Panc1 (cell line): ENCODE results near the gene SKIC2. TPM values are rescaled to one million over a fixed set of nuclear protein-coding genes. Genes with fewer than 3 reads are reported as not detected.
"Not testable (repeated sequence)": the region's sequence is repeated elsewhere in the genome, so short reads cannot be mapped to it uniquely, and the experiment has no call there.

Experiments
- ATAC-seq: fragments of 200-7000 bp; cut with Tn5 transposase; 2 replicates; pipeline ENCODE4 v1.9.1; 2020; ENCODE audit warnings: mild to moderate bottlenecking, moderate library complexity
- Bru-seq: library from RNA; stranded (reverse); fragments of 400-500 nt; gene quantifications from one replicate; lab custom pipeline; 2021; lab: Mats Ljungman, UMichigan
- BruChase-seq, 2 experiments: library from RNA; stranded (reverse); fragments of 400-500 nt; gene quantifications; one replicate each; lab custom pipeline; 2021; lab: Mats Ljungman, UMichigan
- BruUV-seq: library from RNA; stranded (reverse); fragments of 400-500 nt; replicated peaks from 2 replicates; lab custom pipeline; 2021; lab: Mats Ljungman, UMichigan
- CTCF ChIA-PET: fragments of 300-600 bp; sonication (Branson Sonifier 250); formaldehyde crosslinking; loops from one replicate; lab custom pipeline; 2022; ENCODE audit warnings: antibody characterized with exemption; lab: Charles Lee
- POLR2A ChIA-PET: fragments of 300-600 bp; sonication (Branson Sonifier 250); formaldehyde crosslinking; loops from one replicate; lab custom pipeline; 2022; ENCODE audit warnings: antibody characterized with exemption; lab: Charles Lee
- DNase-seq: peaks from one replicate; pipeline ENCODE4 v3.0.0-alpha.2; 2010; ENCODE audit warnings: low read depth, low spot score
- H3K27ac ChIP-seq: 2 replicates; pipeline ENCODE4 v1.5.1; 2011; ENCODE audit warnings: mild to moderate bottlenecking, low read length, inconsistent platforms
- H3K27me3 ChIP-seq: fragments of 200-500 bp; sonication (Bioruptor generic); 2 replicates; pipeline ENCODE4 v1.6.0; 2014; ENCODE audit warnings: low read length, inconsistent platforms; ENCODE audit not compliant: control insufficient read depth, insufficient read depth
- H3K36me3 ChIP-seq: fragments of 200-500 bp; sonication (Bioruptor generic); 2 replicates; pipeline ENCODE4 v1.5.1; 2014; ENCODE audit warnings: inconsistent platforms, mild to moderate bottlenecking, low read length, moderate library complexity; ENCODE audit not compliant: control insufficient read depth, insufficient read depth
- H3K4me1 ChIP-seq: 2 replicates; pipeline ENCODE4 v1.5.1; 2011; ENCODE audit warnings: inconsistent platforms, mild to moderate bottlenecking, low read length, moderate library complexity; ENCODE audit not compliant: control insufficient read depth, insufficient read depth
- H3K4me3 ChIP-seq, 2 experiments: 2 replicates each; pipeline ENCODE4 v1.5.1; 2011 to 2012; ENCODE audit warnings: low read depth in 2 of 2, low read length in 2 of 2, mild to moderate bottlenecking in 2 of 2, inconsistent platforms in 1 of 2, moderate library complexity in 1 of 2
- H3K9me3 ChIP-seq: fragments of 200-500 bp; sonication (Bioruptor generic); 2 replicates; pipeline ENCODE4 v1.5.1; 2014; ENCODE audit warnings: low read depth, mild to moderate bottlenecking, inconsistent platforms, low read length, moderate library complexity; ENCODE audit not compliant: control insufficient read depth, insufficient read depth
- POLR2AphosphoS5 ChIP-seq: IDR thresholded peaks from 2 replicates; pipeline ENCODE4 v1.6.1; 2012; ENCODE audit warnings: mild to moderate bottlenecking, low read depth, low read length, moderate library complexity
- SIN3A ChIP-seq: IDR thresholded peaks from 2 replicates; pipeline ENCODE4 v1.6.1; 2012; ENCODE audit warnings: low read depth, mild to moderate bottlenecking, low read length, moderate library complexity, borderline replicate concordance; ENCODE audit not compliant: insufficient read depth
- TCF7L2 ChIP-seq: IDR thresholded peaks from 2 replicates; pipeline ENCODE4 v1.6.1; 2011; ENCODE audit warnings: mild to moderate bottlenecking, low read depth, low read length, inconsistent platforms
- in situ Hi-C: cut with HindIII; loops from 2 replicates; pipeline ENCODE4 v1.10.0; 2016; ENCODE audit warnings: low sequenced_read_pairs, low pct_unique_long_range_greater_than_20kb
- intact Hi-C: fragments of 100-400 bp; cut with micrococcal nuclease; formaldehyde crosslinking; loops from one replicate; pipeline ENCODE4 v1.10.0; 2022; ENCODE audit not compliant: unreplicated experiment
- long read RNA-seq: library from polyadenylated mRNA; unstranded; transcript quantifications from one replicate; pipeline ENCODE4 v2.0.0, GENCODE V29; 2021; ENCODE audit not compliant: unreplicated experiment
- polyA plus RNA-seq: library from polyadenylated mRNA; unstranded; fragments of >200 nt; gene quantifications from one replicate; pipeline ENCODE4 v1.2.1, GENCODE V29; 2012; ENCODE audit warnings: missing spikeins; ENCODE audit not compliant: insufficient read length
- total RNA-seq: library from RNA; stranded (reverse); gene quantifications from one replicate; pipeline ENCODE4 v1.2.1, GENCODE V29; 2021; ENCODE audit not compliant: unreplicated experiment
- TF ChIP-seq, protein P1 (sequence below), 2 experiments: IDR thresholded peaks; 2 replicates each; pipeline ENCODE4 v1.6.1; 2011 to 2012; ENCODE audit warnings: low read depth in 2 of 2, control low read depth in 1 of 2, low read length in 1 of 2, mild to moderate bottlenecking in 1 of 2, moderate library complexity in 1 of 2; ENCODE audit not compliant: insufficient read depth in 1 of 2

Gene SKIC2
- total RNA-seq (121 TPM), Bru-seq, nascent RNA (percentile 70 among the genes with signal in this experiment), BruChase-seq, experiment 1, labeled RNA remaining after a 2-hour chase (percentile 83 among the genes with signal in this experiment), BruChase-seq, experiment 2, labeled RNA remaining after a 6-hour chase (percentile 88 among the genes with signal in this experiment)
- polyA plus RNA-seq, result 86.3 TPM
- long read RNA-seq, transcript SKIV2L-201 (28 exons, 3,894 nt), result major isoform, 40 of 162 reads
- long read RNA-seq, partial matches to known transcripts, result 77 of 162 reads
- long read RNA-seq, other reads (novel, unspliced or antisense), result 45 of 162 reads

DNA sequence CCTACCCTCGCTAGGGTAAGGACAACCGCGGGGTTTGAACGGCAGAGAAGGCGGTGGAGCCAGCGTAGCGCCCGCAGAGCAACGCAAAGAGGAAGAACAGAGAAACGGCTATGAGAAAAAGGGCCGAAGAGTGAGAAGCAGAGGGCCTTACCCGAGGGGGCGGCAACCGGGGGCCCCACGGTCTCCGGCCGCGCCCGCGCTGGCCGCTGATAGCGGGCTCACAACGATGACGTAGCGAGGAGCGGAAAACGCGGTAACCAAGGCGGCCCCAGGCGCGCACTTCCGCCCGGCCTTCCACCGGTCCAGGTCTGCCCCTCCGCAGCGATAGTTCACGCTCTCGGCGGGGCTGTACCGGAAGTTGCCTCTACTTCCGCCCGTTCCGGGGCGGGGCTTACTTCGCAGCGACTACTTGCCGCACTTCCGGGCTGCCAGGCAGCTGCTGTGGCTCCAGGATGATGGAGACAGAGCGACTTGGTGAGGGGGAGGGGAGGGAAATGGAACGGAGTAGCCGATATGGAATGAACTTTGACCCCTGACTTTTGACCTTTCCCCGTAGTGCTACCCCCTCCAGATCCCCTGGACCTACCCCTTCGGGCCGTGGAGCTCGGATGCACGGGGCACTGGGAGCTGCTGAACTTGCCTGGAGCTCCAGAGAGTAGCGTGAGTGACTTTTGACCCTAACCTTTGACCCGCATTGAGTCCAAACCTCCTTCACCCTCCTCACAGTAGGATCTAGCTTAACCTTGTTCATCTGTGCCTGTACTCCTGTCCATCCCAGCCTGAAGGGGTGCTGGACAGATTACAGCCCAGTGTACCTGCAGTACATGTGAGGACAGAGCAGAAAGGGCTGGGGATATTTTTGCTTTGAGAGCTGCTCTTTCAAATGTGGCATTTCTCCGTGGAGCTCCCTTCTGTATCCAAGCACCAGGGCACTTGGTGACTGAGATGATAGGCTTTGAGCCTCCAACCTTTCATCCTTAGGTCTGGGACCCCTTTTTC, at the start of gene SKIC2, which contains the start of gene NELFE:
Gene SKIC2 (plus strand): TSS at position 435 of the 999 bp plus-strand sequence. CDS start 18 bp downstream, at position 453.
Gene NELFE (minus strand): TSS at position 231 of the 999 bp plus-strand sequence. CDS start 525 bp downstream, outside the sequence.
- DNase-seq (peak; percentile 92), ATAC-seq (peak; percentile 100)
- H3K27ac ChIP-seq, result peak within 1 kb of the TSS; percentile 99
- in situ Hi-C loops, result no loop called here
- H3K4me1 ChIP-seq, result peaks cover 18% of the 10 kb centered on the region
- H3K27me3 ChIP-seq, result no peaks in the 10 kb centered on the region
- H3K9me3 ChIP-seq, result no peaks in the 10 kb centered on the region
- peaks cover 21% of the 10 kb centered on the region for H3K36me3 ChIP-seq
- H3K4me3 ChIP-seq, result peak within 1 kb of the TSS; percentile 74 to 100
- ChIA-PET CTCF (interaction anchor here (0.5 kb wide), 1 partner anchor 138 kb away, joined by 6 read pairs; no protein-coding TSS in a partner anchor), POLR2A (interaction anchor here (0.6 to 1.3 kb wide), 5 partner anchors 10 to 44 kb away, joined by 3 to 9 read pairs (median 4); partner anchors contain the start of gene DXO)
- intact Hi-C loops, result no loop called here
- TSS peak; percentile 81 for BruUV-seq
- TF ChIP-seq SIN3A (peak; percentile 95; the same call in 1 of the 2 replicates), TCF7L2 (no peak), POLR2AphosphoS5 (peak; percentile 93)
- TF ChIP-seq, protein P1, sequence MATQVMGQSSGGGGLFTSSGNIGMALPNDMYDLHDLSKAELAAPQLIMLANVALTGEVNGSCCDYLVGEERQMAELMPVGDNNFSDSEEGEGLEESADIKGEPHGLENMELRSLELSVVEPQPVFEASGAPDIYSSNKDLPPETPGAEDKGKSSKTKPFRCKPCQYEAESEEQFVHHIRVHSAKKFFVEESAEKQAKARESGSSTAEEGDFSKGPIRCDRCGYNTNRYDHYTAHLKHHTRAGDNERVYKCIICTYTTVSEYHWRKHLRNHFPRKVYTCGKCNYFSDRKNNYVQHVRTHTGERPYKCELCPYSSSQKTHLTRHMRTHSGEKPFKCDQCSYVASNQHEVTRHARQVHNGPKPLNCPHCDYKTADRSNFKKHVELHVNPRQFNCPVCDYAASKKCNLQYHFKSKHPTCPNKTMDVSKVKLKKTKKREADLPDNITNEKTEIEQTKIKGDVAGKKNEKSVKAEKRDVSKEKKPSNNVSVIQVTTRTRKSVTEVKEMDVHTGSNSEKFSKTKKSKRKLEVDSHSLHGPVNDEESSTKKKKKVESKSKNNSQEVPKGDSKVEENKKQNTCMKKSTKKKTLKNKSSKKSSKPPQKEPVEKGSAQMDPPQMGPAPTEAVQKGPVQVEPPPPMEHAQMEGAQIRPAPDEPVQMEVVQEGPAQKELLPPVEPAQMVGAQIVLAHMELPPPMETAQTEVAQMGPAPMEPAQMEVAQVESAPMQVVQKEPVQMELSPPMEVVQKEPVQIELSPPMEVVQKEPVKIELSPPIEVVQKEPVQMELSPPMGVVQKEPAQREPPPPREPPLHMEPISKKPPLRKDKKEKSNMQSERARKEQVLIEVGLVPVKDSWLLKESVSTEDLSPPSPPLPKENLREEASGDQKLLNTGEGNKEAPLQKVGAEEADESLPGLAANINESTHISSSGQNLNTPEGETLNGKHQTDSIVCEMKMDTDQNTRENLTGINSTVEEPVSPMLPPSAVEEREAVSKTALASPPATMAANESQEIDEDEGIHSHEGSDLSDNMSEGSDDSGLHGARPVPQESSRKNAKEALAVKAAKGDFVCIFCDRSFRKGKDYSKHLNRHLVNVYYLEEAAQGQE (IDR thresholded peaks at IDR 0.05; ENCODE audit: insufficient read depth in 1 of 2, low read depth in 2 of 2, low read length in 1 of 2), result peak in 1 of 2 experiments; percentile 48; a peak in 1 of 4 replicates

DNA sequence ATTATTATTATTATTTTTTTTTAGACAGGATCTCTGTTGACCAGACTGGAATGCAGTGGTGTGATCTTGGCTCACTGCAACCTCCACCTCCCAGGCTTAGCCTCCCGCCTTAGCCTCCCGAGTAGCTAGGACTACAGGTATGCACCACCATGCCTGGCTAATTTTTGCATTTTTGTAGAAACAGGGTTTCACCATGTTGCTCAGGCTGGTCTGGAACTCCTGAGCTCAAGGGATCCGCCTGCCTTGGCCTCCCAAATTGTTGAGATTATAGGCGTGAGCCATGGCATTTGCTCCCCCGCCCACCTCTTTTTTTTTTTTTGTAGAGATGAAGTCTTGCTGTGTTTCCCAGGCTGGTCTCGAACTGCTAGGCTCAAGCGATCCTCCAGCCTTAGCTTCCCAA, 49.7 kb upstream of the SKIC2 start:
- BruUV-seq, intact Hi-C loops, in situ Hi-C loops: not testable (repeated sequence)

More for the DNA sequence above, 49.7 kb upstream of the SKIC2 start:
- H3K27ac ChIP-seq, ATAC-seq, H3K36me3 ChIP-seq, H3K9me3 ChIP-seq, H3K27me3 ChIP-seq, H3K4me3 ChIP-seq, H3K4me1 ChIP-seq, DNase-seq: not testable (repeated sequence)
- CTCF ChIA-PET, result interaction anchor here (0.6 kb wide), 1 partner anchor 100 kb away, joined by 3 read pairs; no protein-coding TSS in a partner anchor
- POLR2A ChIA-PET, result interaction anchor here (0.7 kb wide), 1 partner anchor 180 kb away, joined by 3 read pairs; the partner anchor contains the start of gene DDAH2
